CD4-positive, alpha-beta memory T cell (primary cell): ENCODE measurements around the gene FAM200B. TPM values are rescaled to one million over a fixed set of nuclear protein-coding genes. Genes with fewer than 3 reads are reported as not detected.

Experiments used
- CTCF ChIA-PET: fragments of 350-600 bp; sonication (Branson Sonifier 250); formaldehyde crosslinking; loops from one replicate; lab custom pipeline; 2021; ENCODE audit warnings: inconsistent platforms; ENCODE audit not compliant: partially characterized antibody; lab: Charles Lee
- POLR2A ChIA-PET: fragments of 350-600 bp; sonication (Branson Sonifier 250); formaldehyde crosslinking; loops from one replicate; lab custom pipeline; 2021; ENCODE audit not compliant: partially characterized antibody; lab: Charles Lee
- DNase-seq, 5 donors: peaks; one replicate each; pipeline versions ENCODE4 v3.0.0 to v3.0.0-alpha.2; 2020 to 2022; ENCODE audit warnings: mixed read lengths in 1 of 5
- H3K27ac ChIP-seq: one replicate; pipeline ENCODE4 v1.7.0; 2013; ENCODE audit warnings: low read depth, low read length
- H3K27me3 ChIP-seq: 2 replicates; pipeline ENCODE4 v1.7.0; 2013; ENCODE audit warnings: mild to moderate bottlenecking, low read length, moderate library complexity; ENCODE audit not compliant: insufficient read depth
- H3K36me3 ChIP-seq: 2 replicates; pipeline ENCODE4 v1.7.0; 2013; ENCODE audit warnings: mild to moderate bottlenecking, low read length, moderate library complexity; ENCODE audit not compliant: insufficient read depth
- H3K4me1 ChIP-seq: 2 replicates; pipeline ENCODE4 v1.7.0; 2013; ENCODE audit warnings: mild to moderate bottlenecking, low read length, moderate library complexity; ENCODE audit not compliant: insufficient read depth
- H3K4me3 ChIP-seq, 2 donors: one replicate each; pipeline ENCODE4 v1.7.0; 2013; ENCODE audit warnings: low read length in 2 of 2, mild to moderate bottlenecking in 1 of 2
- H3K9me3 ChIP-seq, 2 donors: one replicate each; pipeline ENCODE4 v1.7.0; 2013; ENCODE audit warnings: low read length in 2 of 2, control low read depth in 1 of 2; ENCODE audit not compliant: control insufficient read depth in 1 of 2
- H3K27ac Mint-ChIP-seq, 7 donors: one replicate each; pipeline ENCODE4 v1.8.0; 2020 to 2021; ENCODE audit warnings: mixed read lengths in 7 of 7, mild to moderate bottlenecking in 6 of 7, inconsistent platforms in 3 of 7, moderate library complexity in 3 of 7
- H3K27me3 Mint-ChIP-seq, 2 donors: one replicate each; pipeline ENCODE4 v1.8.0; 2020 to 2021; ENCODE audit warnings: mixed read lengths in 2 of 2
- H3K36me3 Mint-ChIP-seq, 2 donors: one replicate each; pipeline ENCODE4 v1.8.0; 2020 to 2021; ENCODE audit warnings: mixed read lengths in 2 of 2, inconsistent platforms in 1 of 2, mild to moderate bottlenecking in 1 of 2
- H3K4me1 Mint-ChIP-seq, 4 donors: one replicate each; pipeline ENCODE4 v1.8.0; 2020 to 2021; ENCODE audit warnings: mixed read lengths in 4 of 4, mild to moderate bottlenecking in 1 of 4
- H3K4me3 Mint-ChIP-seq, 8 donors: one replicate each; pipeline ENCODE4 v1.8.0; 2020 to 2021; ENCODE audit warnings: mixed read lengths in 8 of 8, mild to moderate bottlenecking in 7 of 8, moderate library complexity in 6 of 8, inconsistent platforms in 3 of 8
- H3K9me3 Mint-ChIP-seq, 8 donors: one replicate each; pipeline ENCODE4 v1.8.0; 2020 to 2021; ENCODE audit warnings: mixed read lengths in 8 of 8, mild to moderate bottlenecking in 5 of 8, inconsistent platforms in 3 of 8, moderate library complexity in 1 of 8
- intact Hi-C: fragments of 100-400 bp; cut with micrococcal nuclease; formaldehyde crosslinking; loops from one replicate; pipeline ENCODE4 v1.15.1; 2023
- polyA plus RNA-seq, 2 donors: library from polyadenylated mRNA; unstranded; fragments of 300-500 nt; fragmentation: Illumina TruSeq; gene quantifications; one replicate each; pipeline ENCODE4 v1.2.3, GENCODE V29; 2021
- total RNA-seq, 2 experiments: library from RNA; stranded (reverse); gene quantifications; one replicate each; pipeline ENCODE4 v1.2.3, GENCODE V29; 2021

The FAM200B gene
- total and polyA plus RNA-seq, 4 experiments from 2014 or later = 35.5 to 86.8 (median 54.2) TPM

DNA sequence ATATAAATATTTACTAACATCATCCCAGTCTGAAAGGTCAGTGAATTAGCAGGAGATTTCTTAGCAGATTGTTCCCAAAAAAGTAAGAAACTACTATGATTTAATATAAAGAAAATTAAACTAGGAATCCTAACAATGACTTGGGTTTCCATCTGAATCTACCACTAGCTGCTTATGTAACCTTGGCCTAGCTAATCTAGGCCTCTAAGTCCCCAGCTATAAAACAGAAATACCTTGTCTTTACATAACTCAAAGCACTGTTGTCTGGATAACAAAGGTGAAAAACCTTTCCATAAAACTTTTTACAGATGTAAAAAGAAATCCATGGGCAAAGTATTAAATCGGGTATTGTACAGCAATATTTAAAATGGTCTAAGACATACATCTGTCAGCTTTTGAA is 29.4 kb upstream of the FAM200B start:
- peak overlapping the region in 6 of 8 donors; percentile 44 to 97 (median 62) for H3K4me3 Mint-ChIP-seq
- Histone ChIP-seq H3K4me1 (peaks cover 77% of the 10 kb centered on the region), H3K36me3 (no peaks in the 10 kb centered on the region), H3K4me3 (no peak overlapping the region), H3K27me3 (no peaks in the 10 kb centered on the region), H3K9me3 (no peaks in the 10 kb centered on the region), H3K27ac (peak overlapping the region; percentile 37)
- POLR2A ChIA-PET = interaction anchor here (1.0 to 1.6 kb wide), 5 partner anchors 9 to 649 kb away, joined by 3 to 9 read pairs (median 4); partner anchors contain the start of genes CPEB2 and FAM200B
- peak overlapping the region; percentile 45 to 96 (median 59) for H3K27ac Mint-ChIP-seq
- H3K36me3 Mint-ChIP-seq = peaks cover 0 to 7% of the 10 kb centered on the region in 2 donors
- H3K9me3 Mint-ChIP-seq = peaks cover 0 to 2% (median 0%) of the 10 kb centered on the region in 8 donors
- no peaks in the 10 kb centered on the region for H3K27me3 Mint-ChIP-seq
- intact Hi-C loops = no loop called here
- CTCF ChIA-PET = interaction anchor here (1.3 to 1.8 kb wide), 3 partner anchors 30 to 421 kb away, joined by 4 to 7 read pairs (median 4); no protein-coding TSS in a partner anchor
- no peak for DNase-seq
- H3K4me1 Mint-ChIP-seq = peaks cover 44 to 85% (median 58%) of the 10 kb centered on the region in 4 donors

DNA sequence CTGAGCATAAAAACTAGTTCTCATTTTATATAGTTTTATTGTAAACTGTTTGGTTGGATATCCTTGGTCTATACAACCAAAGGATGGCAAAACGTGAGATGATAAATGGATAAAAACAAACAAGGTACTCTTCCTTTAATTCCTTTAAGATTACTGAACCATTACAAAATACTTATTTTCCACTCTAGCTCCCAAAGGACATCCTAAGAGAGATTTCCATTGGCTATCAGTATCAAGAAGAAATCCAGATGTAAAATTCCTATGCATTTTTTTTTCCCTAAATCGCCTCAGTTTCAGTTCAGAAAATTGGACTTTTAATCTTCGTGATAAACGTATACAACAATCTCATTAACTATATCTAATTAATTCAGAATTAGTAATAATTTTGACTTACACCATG is 28.8 kb upstream of the FAM200B start:
- peak overlapping the region in 7 of 8 donors; percentile 95 to 98 (median 97) for H3K4me3 Mint-ChIP-seq
- Histone ChIP-seq H3K36me3 (no peaks in the 10 kb centered on the region), H3K27me3 (no peaks in the 10 kb centered on the region), H3K4me1 (peaks cover 71% of the 10 kb centered on the region), H3K4me3 (no peak overlapping the region), H3K9me3 (no peaks in the 10 kb centered on the region), H3K27ac (peak overlapping the region; percentile 88)
- peaks cover 0 to 7% of the 10 kb centered on the region in 2 donors for H3K36me3 Mint-ChIP-seq
- peak overlapping the region in 6 of 7 donors; percentile 66 to 97 (median 95) for H3K27ac Mint-ChIP-seq
- peaks cover 41 to 78% (median 54%) of the 10 kb centered on the region in 4 donors for H3K4me1 Mint-ChIP-seq
- H3K27me3 Mint-ChIP-seq = no peaks in the 10 kb centered on the region
- intact Hi-C loops = no loop called here
- ChIA-PET POLR2A (interaction anchor here (1.0 to 1.2 kb wide), 2 partner anchors 10 to 650 kb away, joined by 4 to 9 read pairs; partner anchors contain the start of gene CPEB2), CTCF (interaction anchor here (1.5 kb wide), 1 partner anchor 422 kb away, joined by 4 read pairs; no protein-coding TSS in a partner anchor)
- peaks cover 0 to 2% (median 0%) of the 10 kb centered on the region in 8 donors for H3K9me3 Mint-ChIP-seq
- DNase-seq = no peak

DNA sequence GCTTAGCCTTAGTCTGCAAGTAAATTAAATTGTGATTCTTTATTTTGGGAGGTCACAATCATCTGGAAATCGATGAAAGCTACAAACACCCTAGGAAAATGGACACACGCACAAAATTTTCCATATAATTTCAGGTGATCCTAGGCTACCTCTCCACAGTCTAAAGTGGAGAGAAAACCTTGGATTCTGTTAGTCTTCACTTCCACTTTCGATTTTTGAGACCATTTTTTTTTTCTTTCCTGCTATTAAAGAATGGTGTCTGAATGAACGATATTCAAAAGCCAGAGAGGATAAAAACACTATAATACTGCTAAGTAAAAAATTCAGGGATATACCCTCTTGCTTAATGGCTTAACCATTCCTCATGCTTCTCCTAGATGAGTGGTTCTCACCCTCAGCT is 28.2 kb upstream of the FAM200B start:
- H3K9me3 ChIP-seq = no peaks in the 10 kb centered on the region
- CTCF ChIA-PET = interaction anchor here (0.7 to 1.6 kb wide), 5 partner anchors 13 to 1999 kb away, joined by 3 to 5 read pairs (median 3); no protein-coding TSS in a partner anchor
- POLR2A ChIA-PET = interaction anchor here (1.1 to 3.1 kb wide), 3 partner anchors 9 to 29 kb away, joined by 3 to 41 read pairs (median 3); partner anchors contain the start of gene FAM200B
- H3K27ac ChIP-seq = peak overlapping the region; percentile 88
- Mint-ChIP-seq H3K4me3 (peak overlapping the region; percentile 94 to 98 (median 97)), H3K27ac (peak overlapping the region; percentile 66 to 98 (median 96)), H3K27me3 (no peaks in the 10 kb centered on the region), H3K36me3 (peaks cover 0 to 7% of the 10 kb centered on the region in 2 donors), H3K9me3 (peaks cover 0 to 2% (median 0%) of the 10 kb centered on the region in 8 donors), H3K4me1 (peaks cover 41 to 75% (median 51%) of the 10 kb centered on the region in 4 donors)
- H3K4me3 ChIP-seq = peak overlapping the region; percentile 15 to 63
- no peaks in the 10 kb centered on the region for H3K27me3 ChIP-seq
- intact Hi-C loops = no loop called here
- H3K36me3 ChIP-seq = no peaks in the 10 kb centered on the region
- H3K4me1 ChIP-seq = peaks cover 65% of the 10 kb centered on the region
- no peak for DNase-seq

DNA sequence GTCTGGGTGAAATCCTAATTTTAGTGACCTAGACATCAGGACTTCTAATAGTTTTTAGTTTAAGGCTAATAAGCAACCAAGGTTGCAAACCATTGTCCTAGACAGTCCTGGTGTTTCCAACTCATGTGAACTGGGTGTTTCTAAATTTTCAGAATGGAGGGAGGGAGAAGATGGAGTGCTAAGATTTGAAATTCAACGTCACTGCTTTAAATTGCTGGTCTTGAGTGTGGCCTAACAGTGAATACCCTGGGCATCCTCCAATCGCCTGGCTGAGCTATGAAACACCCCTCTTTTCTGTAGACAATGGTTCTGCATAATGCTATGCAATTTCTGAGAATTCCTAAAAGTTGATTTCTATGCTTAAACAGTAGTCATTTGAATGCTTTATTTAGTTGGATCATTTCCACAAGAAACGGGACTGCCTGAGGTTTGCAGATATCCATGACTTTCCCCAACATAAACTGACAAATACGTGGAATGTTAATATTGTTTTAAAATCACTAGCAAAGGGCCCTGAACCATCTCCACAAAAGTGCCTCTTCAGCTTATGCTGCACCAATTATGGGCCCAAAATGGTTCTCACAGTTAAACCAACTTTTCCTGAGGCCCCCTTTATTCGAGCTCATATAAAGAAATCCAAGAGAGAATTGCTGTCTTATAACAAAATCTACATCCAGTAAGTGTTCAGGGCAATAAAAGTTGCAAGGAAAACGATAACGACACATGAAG is 27.6 kb upstream of the FAM200B start:
- Histone ChIP-seq H3K36me3 (no peaks in the 10 kb centered on the region), H3K4me3 (peak overlapping the region; percentile 15 to 63), H3K4me1 (peaks cover 59% of the 10 kb centered on the region), H3K27me3 (no peaks in the 10 kb centered on the region), H3K27ac (peak overlapping the region; percentile 88), H3K9me3 (no peaks in the 10 kb centered on the region)
- CTCF ChIA-PET = interaction anchor here (0.7 to 1.6 kb wide), 5 partner anchors 13 to 2000 kb away, joined by 3 to 5 read pairs (median 3); no protein-coding TSS in a partner anchor
- peak overlapping the region; percentile 94 to 98 (median 97) for H3K4me3 Mint-ChIP-seq
- H3K36me3 Mint-ChIP-seq = peaks cover 0 to 7% of the 10 kb centered on the region in 2 donors
- POLR2A ChIA-PET = interaction anchor here (1.1 to 3.1 kb wide), 6 partner anchors 8 to 650 kb away, joined by 3 to 41 read pairs (median 10); partner anchors contain the start of genes CPEB2 and FAM200B
- peaks cover 39 to 69% (median 46%) of the 10 kb centered on the region in 4 donors for H3K4me1 Mint-ChIP-seq
- H3K27me3 Mint-ChIP-seq = no peaks in the 10 kb centered on the region
- peak overlapping the region; percentile 88 to 98 (median 96) for H3K27ac Mint-ChIP-seq
- no peak for DNase-seq
- intact Hi-C loops = loop anchor here (2.0 kb wide), 1 partner anchor 573 kb away; the partner anchor contains the start of gene TAPT1
- peaks cover 0 to 2% (median 0%) of the 10 kb centered on the region in 8 donors for H3K9me3 Mint-ChIP-seq

DNA sequence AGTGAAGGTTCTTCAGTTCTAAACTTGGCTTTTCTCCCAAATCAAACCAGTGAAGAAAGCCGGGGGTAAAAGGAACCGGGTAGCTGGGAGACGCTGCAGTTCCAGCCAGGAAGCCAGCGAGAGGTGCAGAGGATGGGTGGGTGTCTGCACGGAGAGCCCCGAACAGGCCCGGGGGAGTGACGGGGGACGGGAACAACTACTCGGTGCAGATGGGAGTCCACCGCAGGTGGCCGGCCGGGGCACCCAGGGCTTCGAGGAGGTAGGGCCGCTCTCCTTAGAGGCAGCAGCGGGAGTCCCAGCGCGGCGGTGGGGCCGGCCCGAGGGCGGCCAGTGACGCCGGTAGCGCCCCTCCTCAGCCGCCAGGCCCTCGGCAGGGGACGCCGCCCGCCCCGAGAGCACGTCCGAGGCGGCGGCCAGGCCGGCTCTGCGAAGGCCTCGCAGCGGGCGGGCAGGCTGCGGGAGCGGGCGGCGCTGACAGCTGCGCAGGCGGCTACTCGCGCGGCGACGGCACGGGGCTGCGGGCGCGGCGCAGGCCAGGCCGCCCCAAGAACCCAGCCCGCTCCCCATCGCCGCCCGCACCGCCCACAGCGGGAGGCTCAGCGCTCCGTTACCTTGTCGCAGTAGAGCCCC is 26.9 kb upstream of the FAM200B start:
- H3K27me3 Mint-ChIP-seq = no peaks in the 10 kb centered on the region
- ChIA-PET CTCF (interaction anchor here (1.0 to 1.6 kb wide), 3 partner anchors 14 to 2000 kb away, joined by 3 to 5 read pairs (median 4); no protein-coding TSS in a partner anchor), POLR2A (interaction anchor here (0.6 to 3.1 kb wide), 8 partner anchors 9 to 651 kb away, joined by 3 to 41 read pairs (median 6); partner anchors contain the start of genes CPEB2 and FAM200B)
- Histone ChIP-seq H3K27ac (peak overlapping the region; percentile 88), H3K4me3 (peak overlapping the region; percentile 15 to 63), H3K36me3 (no peaks in the 10 kb centered on the region), H3K4me1 (peaks cover 52% of the 10 kb centered on the region), H3K27me3 (no peaks in the 10 kb centered on the region), H3K9me3 (no peaks in the 10 kb centered on the region)
- peak in 1 of 5 donors; percentile 56 for DNase-seq
- peak overlapping the region; percentile 94 to 98 (median 97) for H3K4me3 Mint-ChIP-seq
- peak overlapping the region; percentile 96 to 98 (median 97) for H3K27ac Mint-ChIP-seq
- intact Hi-C loops = loop anchor here (1.0 to 2.0 kb wide), 3 partner anchors 27 to 652 kb away; partner anchors contain the start of genes CPEB2, FAM200B and TAPT1
- peaks cover 0 to 2% (median 0%) of the 10 kb centered on the region in 8 donors for H3K9me3 Mint-ChIP-seq
- H3K36me3 Mint-ChIP-seq = peaks cover 0 to 7% of the 10 kb centered on the region in 2 donors
- peaks cover 38 to 64% (median 44%) of the 10 kb centered on the region in 4 donors for H3K4me1 Mint-ChIP-seq

DNA sequence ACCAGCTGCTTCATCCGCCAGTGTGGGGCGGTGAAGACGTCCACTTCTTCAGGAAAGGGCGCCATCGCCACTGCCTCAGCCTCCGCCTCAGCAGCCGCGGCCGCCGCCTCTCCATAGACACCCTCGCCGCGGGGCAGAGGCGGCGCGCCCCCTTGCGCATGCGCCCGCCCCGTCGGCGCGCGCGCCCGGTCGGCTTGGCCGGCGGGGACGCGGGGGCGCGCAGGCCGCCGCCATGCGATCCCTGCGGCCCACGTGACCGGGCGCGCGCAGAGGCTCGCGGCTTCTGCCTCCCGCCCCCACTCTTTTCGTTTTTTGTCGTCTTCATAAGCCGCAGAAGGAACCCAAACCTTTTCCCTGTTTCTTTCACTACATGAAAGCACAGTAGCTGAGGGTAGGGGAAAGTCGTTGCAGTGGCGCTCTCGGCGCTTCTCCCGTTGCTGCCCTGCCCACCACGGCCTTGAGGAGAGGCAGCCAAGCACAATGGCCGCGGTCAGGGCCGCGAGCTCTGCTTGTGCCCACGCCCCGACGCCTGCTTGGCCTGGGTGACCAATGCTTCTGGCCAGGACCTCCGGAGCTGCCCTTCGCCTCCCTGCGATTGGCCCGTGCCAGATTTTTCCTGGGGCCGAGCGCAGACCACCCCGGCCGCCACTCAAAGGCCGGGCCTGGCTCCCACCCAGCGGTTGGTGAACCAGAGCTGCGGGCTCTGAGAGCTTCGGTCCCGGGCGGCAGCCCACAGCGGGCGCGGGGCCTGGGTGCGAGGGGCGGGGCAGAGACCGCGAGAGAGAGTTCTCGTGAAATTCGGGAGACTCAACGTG is 26.2 kb upstream of the FAM200B start, which contains the start of gene FBXL5:
TSS of gene FBXL5 (minus strand) at position 135 of the 815 bp plus-strand sequence. CDS start at position 65, 70 bp downstream.
- peak within 1 kb of the TSS; percentile 94 to 98 (median 97) for H3K4me3 Mint-ChIP-seq
- no peaks in the 10 kb centered on the region for H3K27me3 Mint-ChIP-seq
- CTCF ChIA-PET = interaction anchor here (0.9 kb wide), 1 partner anchor 27 kb away, joined by 4 read pairs; no protein-coding TSS in a partner anchor
- POLR2A ChIA-PET = interaction anchor here (0.6 to 3.1 kb wide), 11 partner anchors 8 to 654 kb away, joined by 3 to 41 read pairs (median 5); partner anchors contain the start of genes CPEB2 and FAM200B
- H3K27me3 ChIP-seq = no peaks in the 10 kb centered on the region
- intact Hi-C loops = loop anchor here (1.0 to 2.0 kb wide), 3 partner anchors 26 to 653 kb away; partner anchors contain the start of genes CPEB2, FAM200B and TAPT1
- H3K9me3 ChIP-seq = no peaks in the 10 kb centered on the region
- peaks cover 32 to 57% (median 38%) of the 10 kb centered on the region in 4 donors for H3K4me1 Mint-ChIP-seq
- no peaks in the 10 kb centered on the region for H3K36me3 ChIP-seq
- DNase-seq = peak; percentile 79 to 91 (median 87)
- H3K9me3 Mint-ChIP-seq = peaks cover 0 to 2% (median 0%) of the 10 kb centered on the region in 8 donors
- peak within 1 kb of the TSS; percentile 96 to 99 (median 98) for H3K27ac Mint-ChIP-seq
- H3K36me3 Mint-ChIP-seq = peaks cover 0 to 7% of the 10 kb centered on the region in 2 donors
- H3K4me1 ChIP-seq = peaks cover 45% of the 10 kb centered on the region
- H3K27ac ChIP-seq = peak within 1 kb of the TSS; percentile 88
- peak within 1 kb of the TSS; percentile 37 to 94 for H3K4me3 ChIP-seq
